ENCODE results near the gene ZC3H4. TPM values are rescaled to one million over a fixed set of nuclear protein-coding genes. Genes with fewer than 3 reads are reported as not detected.
A peak's percentile ranks its signal among the peaks of the same experiment; 100 is the strongest.

The ZC3H4 gene
- total and polyA plus RNA-seq, 2 experiments from 2014 or later, result 26.7 to 36.9 TPM

GRCh38 chr19:47037766-47038165, 75.8 kb downstream of the ZC3H4 start (continued):
- no peak for TF ChIP-seq ZNF462 (CRISPR knock-in tag; IDR thresholded peaks at IDR 0.05)
- no peak for TF ChIP-seq ETS1 (IDR thresholded peaks at IDR 0.05)

GRCh38 chr19:47036097-47036651, 77.4 kb downstream of the ZC3H4 start:
- Histone ChIP-seq H2AFZ (peak overlapping the region; percentile 85), H4K20me1 (replicated peaks; ENCODE audit: insufficient read depth) (no peaks in the 10 kb centered on the region; the same call in 1 of the 2 replicates), H3K36me3 (ENCODE audit: insufficient read depth) (no peaks in the 10 kb centered on the region), H3K27ac (ENCODE audit: low read depth) (no peak overlapping the region), H3K9me2 (ENCODE audit: insufficient read depth) (no peaks in the 10 kb centered on the region), H3K27me3 (ENCODE audit: insufficient read depth) (no peaks in the 10 kb centered on the region; the same call in 1 of the 2 replicates), H3K79me2 (replicated peaks; ENCODE audit: insufficient read depth) (no peaks in the 10 kb centered on the region), H3F3A (replicated peaks; ENCODE audit: low read depth) (0 out of 2 replicates have a peak, but pooled peaks cover 8% of the 10 kb centered on the region), H3K4me3 (peak overlapping the region; percentile 53), H3K4me1 (ENCODE audit: insufficient read depth) (peaks cover 12% of the 10 kb centered on the region), H3K4me2 (peak overlapping the region; percentile 80)
- TF ChIP-seq CTCF (conservative IDR thresholded peaks at IDR 0.05; ENCODE audit: low read depth in 2 of 2), result 0 out of 4 replicates have a peak, but pooled peaks of 1 of the 2 experiments have one; percentile 4
- TF ChIP-seq EZH2phosphoT487 (IDR thresholded peaks at IDR 0.05; ENCODE audit: unreplicated experiment), result no peak
- H3K36me3 Mint-ChIP-seq (ENCODE audit: low read depth), result no peaks in the 10 kb centered on the region
- H3K4me1 Mint-ChIP-seq, result peaks cover 19% of the 10 kb centered on the region
- ATAC-seq (no peak), DNase-seq (ENCODE audit: low spot score) (no peak)
- H3K27ac Mint-ChIP-seq, result 0 out of 2 replicates have a peak overlapping the region, but pooled peaks have one; percentile 51
- no peaks in the 10 kb centered on the region for H3K9me3 Mint-ChIP-seq
- peaks cover 41% of the 10 kb centered on the region for H3K27me3 Mint-ChIP-seq (ENCODE audit: insufficient read depth, low read depth, poor library complexity)
- peak overlapping the region; percentile 86 for H3K4me3 Mint-ChIP-seq
